Raji (cell line): ENCODE results near the gene AWAT1.

Source experiments
- POLR2A ChIP-seq: IDR thresholded peaks from 2 replicates; pipeline ENCODE4 v1.6.1; 2011; ENCODE audit warnings: low read depth, low read length, control low read depth; ENCODE audit not compliant: insufficient read depth

Gene AWAT1

GRCh38 chrX:70234355-70234754, at the start of gene AWAT1:
Gene AWAT1 (plus strand): TSS chrX:70234655. CDS start chrX:70234696, 41 bp downstream.
- no peak for TF ChIP-seq POLR2A

GRCh38 chrX:70190225-70190624, 44.2 kb upstream of the AWAT1 start:
- TF ChIP-seq POLR2A: no peak

- TF ChIP-seq POLR2A: no peak
These were observed 37.3 kb upstream of the AWAT1 start for GRCh38 chrX:70196961-70197720.

- no peak for TF ChIP-seq POLR2A
These were observed 32.7 kb upstream of the AWAT1 start for GRCh38 chrX:70201732-70202131.

- no peak for TF ChIP-seq POLR2A
These were observed 26.0 kb upstream of the AWAT1 start for GRCh38 chrX:70208479-70208878.

GRCh38 chrX:70219938-70220764, 14.3 kb upstream of the AWAT1 start:
- TF ChIP-seq POLR2A: no peak

GRCh38 chrX:70226048-70226447, 8.4 kb upstream of the AWAT1 start:
- TF ChIP-seq POLR2A: no peak

GRCh38 chrX:70226687-70227086, 7.8 kb upstream of the AWAT1 start:
- TF ChIP-seq POLR2A: no peak

- TF ChIP-seq POLR2A: no peak
These were observed 2.8 kb upstream of the AWAT1 start for GRCh38 chrX:70231666-70232065.

- TF ChIP-seq POLR2A: no peak
These were observed 6.3 kb downstream of the AWAT1 start for GRCh38 chrX:70240751-70241150.

GRCh38 chrX:70241501-70241900, 7.0 kb downstream of the AWAT1 start:
- TF ChIP-seq POLR2A: no peak

- no peak for TF ChIP-seq POLR2A
These were observed 10.4 kb downstream of the AWAT1 start for GRCh38 chrX:70244881-70245280.

GRCh38 chrX:70247252-70247651, 12.8 kb downstream of the AWAT1 start:
- no peak for TF ChIP-seq POLR2A

GRCh38 chrX:70252491-70252890, 18.0 kb downstream of the AWAT1 start:
- TF ChIP-seq POLR2A: no peak

GRCh38 chrX:70253377-70254062, 19.1 kb downstream of the AWAT1 start:
- no peak for TF ChIP-seq POLR2A

GRCh38 chrX:70254063-70254400, 19.6 kb downstream of the AWAT1 start:
- no peak for TF ChIP-seq POLR2A
